Activated naive CD4-positive, alpha-beta T cell treated with anti-CD3 and anti-CD28 coated beads, Interleukin-2, amount 50 U/mL, for 24 hours (primary cell): Measurements from ENCODE around the gene LMTK3.
"Not testable (repeated sequence)": the region's sequence is repeated elsewhere in the genome, so short reads cannot be mapped to it uniquely, and the experiment has no call there.

Source experiments
- H3K27ac Mint-ChIP-seq: one replicate; pipeline ENCODE4 v1.8.0; 2021; ENCODE audit warnings: mild to moderate bottlenecking, mixed read lengths
- H3K27me3 Mint-ChIP-seq: one replicate; pipeline ENCODE4 v1.8.0; 2021; ENCODE audit warnings: mixed read lengths
- H3K36me3 Mint-ChIP-seq: one replicate; pipeline ENCODE4 v1.8.0; 2021; ENCODE audit warnings: mixed read lengths
- H3K4me1 Mint-ChIP-seq: one replicate; pipeline ENCODE4 v1.8.0; 2021; ENCODE audit warnings: mixed read lengths
- H3K4me3 Mint-ChIP-seq: one replicate; pipeline ENCODE4 v1.8.0; 2021; ENCODE audit warnings: mild to moderate bottlenecking, mixed read lengths
- H3K9me3 Mint-ChIP-seq: one replicate; pipeline ENCODE4 v1.8.0; 2021; ENCODE audit warnings: mixed read lengths

The LMTK3 gene

GRCh38 chr19:48487544-48487943 lies 24.1 kb downstream of the LMTK3 start:
- Mint-ChIP-seq H3K9me3 (no peaks in the 10 kb centered on the region), H3K36me3 (no peaks in the 10 kb centered on the region), H3K4me3 (no peak overlapping the region), H3K4me1 (peaks cover 23% of the 10 kb centered on the region), H3K27me3 (no peaks in the 10 kb centered on the region), H3K27ac (no peak overlapping the region)

- H3K36me3 Mint-ChIP-seq, H3K9me3 Mint-ChIP-seq, H3K27ac Mint-ChIP-seq, H3K4me3 Mint-ChIP-seq, H3K27me3 Mint-ChIP-seq: not testable (repeated sequence)
- H3K4me1 Mint-ChIP-seq: peaks cover 21% of the 10 kb centered on the region
These were observed 24.9 kb downstream of the LMTK3 start for GRCh38 chr19:48486706-48487105.

DNA sequence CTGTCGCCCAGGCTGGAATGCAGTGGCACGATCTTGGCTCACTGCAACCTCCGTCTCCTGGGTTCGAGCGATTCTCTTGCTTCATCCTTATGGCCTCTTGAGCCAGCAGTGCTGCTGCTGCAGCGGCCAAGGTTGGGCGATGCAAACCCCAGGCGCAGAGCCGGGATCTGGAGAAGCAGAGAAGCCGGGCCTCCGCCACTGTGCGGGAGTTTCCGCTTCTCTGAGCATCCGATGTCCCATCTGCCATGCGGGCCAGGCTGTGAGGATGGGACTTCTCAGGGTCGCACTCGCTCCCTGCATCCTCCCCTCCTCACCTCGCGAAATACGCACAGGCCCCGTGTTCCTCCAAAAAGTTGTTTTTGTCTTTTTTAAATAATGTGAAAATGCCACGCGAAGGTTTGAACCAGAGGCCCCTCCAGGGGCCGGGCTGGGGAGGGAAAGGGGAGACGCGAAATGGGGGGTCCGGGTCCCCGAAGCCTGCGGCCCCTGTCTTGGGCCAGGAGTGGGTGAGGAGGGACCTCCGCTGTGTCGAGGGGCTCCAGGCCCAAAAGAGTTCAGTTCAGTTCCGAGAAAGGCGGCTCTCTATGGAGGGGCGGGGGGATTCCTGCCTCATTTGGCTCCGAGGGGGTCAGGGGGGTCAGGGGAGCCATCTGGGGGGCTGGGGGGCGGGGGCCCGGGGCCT lies 26.6 kb downstream of the LMTK3 start:
- no peak overlapping the region for H3K27ac Mint-ChIP-seq
- H3K36me3 Mint-ChIP-seq: no peaks in the 10 kb centered on the region
- H3K9me3 Mint-ChIP-seq: no peaks in the 10 kb centered on the region
- no peaks in the 10 kb centered on the region for H3K27me3 Mint-ChIP-seq
- no peak overlapping the region for H3K4me3 Mint-ChIP-seq
- H3K4me1 Mint-ChIP-seq: peaks cover 25% of the 10 kb centered on the region

DNA sequence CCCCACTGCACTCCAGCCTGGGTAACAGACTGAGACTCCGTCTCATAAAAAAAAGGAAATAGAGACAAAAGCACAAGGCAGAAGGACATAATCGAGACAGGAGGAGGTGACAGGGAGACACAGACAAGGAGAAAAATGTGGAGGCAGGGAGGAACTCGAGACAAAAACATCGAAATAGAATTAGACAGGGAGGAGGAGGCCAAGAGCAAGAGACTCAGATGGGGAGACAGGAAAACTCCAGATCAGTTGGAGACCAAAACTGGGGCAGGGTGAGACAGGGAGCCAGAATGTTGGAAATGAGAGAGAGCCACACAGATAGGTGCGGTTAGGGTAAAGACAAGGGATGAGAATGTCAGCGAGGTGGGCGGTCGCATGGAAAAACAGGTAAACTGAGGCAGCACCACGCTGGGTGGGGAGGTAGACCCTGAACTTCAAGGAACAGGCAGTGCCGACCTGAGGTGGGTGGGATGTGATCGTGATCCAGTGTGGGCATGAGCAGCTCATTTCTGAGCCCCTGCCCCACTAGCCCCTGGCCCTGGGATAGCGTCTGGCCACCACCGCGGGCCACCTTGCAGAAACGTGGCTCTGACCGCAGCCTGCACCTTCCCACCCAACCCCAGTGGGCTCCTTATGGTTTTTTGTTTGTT lies 27.3 kb downstream of the LMTK3 start:
- Mint-ChIP-seq H3K36me3 (no peaks in the 10 kb centered on the region), H3K9me3 (no peaks in the 10 kb centered on the region), H3K4me1 (peaks cover 23% of the 10 kb centered on the region), H3K27ac (peak overlapping the region; percentile 66), H3K27me3 (no peaks in the 10 kb centered on the region), H3K4me3 (no peak overlapping the region)

- H3K9me3 Mint-ChIP-seq: no peaks in the 10 kb centered on the region
- H3K4me1 Mint-ChIP-seq: peaks cover 26% of the 10 kb centered on the region
- H3K36me3 Mint-ChIP-seq: no peaks in the 10 kb centered on the region
- H3K27ac Mint-ChIP-seq: no peak overlapping the region
- H3K27me3 Mint-ChIP-seq: no peaks in the 10 kb centered on the region
- no peak overlapping the region for H3K4me3 Mint-ChIP-seq
These were observed 28.3 kb downstream of the LMTK3 start for GRCh38 chr19:48483301-48483700.

DNA sequence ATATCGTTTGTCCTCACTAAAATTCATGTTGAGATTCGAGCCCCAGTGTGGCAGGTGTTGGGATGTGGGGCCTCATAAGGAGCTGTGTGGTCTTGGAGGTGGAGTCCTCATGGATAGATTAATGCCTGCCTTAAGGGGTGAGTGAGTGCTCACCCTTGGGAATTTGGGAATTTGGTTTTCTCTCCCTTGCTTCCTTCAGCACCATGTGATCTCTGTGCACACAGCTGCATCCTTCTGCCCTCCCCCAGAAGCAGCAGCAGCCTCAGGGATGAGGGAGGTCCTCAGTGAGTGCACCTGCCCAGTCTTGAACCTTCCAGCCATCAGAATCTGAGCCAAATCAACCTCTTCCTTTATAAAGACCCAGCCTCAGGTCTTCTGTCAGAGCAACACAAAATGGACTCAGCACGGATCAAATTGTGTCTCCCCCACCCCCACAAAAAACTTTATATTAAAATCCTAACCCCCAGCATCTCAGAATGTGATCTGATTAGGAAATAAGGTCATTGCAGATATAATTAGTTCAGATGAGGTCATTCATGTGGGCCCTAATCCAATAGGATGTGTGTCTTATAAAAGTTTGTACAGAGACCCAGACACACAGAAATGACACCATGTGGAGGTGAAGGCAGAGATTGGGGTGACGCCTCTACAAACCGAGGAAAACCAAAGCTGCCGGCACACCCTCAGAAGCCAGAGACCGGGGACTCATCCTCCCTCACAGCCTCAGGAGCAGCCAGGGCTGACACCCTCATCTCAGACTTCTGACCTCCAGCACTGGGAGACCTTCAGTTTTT lies 29.6 kb downstream of the LMTK3 start:
- Mint-ChIP-seq H3K4me3 (peak overlapping the region; percentile 39), H3K27me3 (no peaks in the 10 kb centered on the region), H3K9me3 (no peaks in the 10 kb centered on the region), H3K27ac (no peak overlapping the region), H3K36me3 (no peaks in the 10 kb centered on the region), H3K4me1 (peaks cover 26% of the 10 kb centered on the region)

- no peaks in the 10 kb centered on the region for H3K36me3 Mint-ChIP-seq
- peak overlapping the region; percentile 89 for H3K4me3 Mint-ChIP-seq
- peaks cover 26% of the 10 kb centered on the region for H3K4me1 Mint-ChIP-seq
- H3K9me3 Mint-ChIP-seq: no peaks in the 10 kb centered on the region
- H3K27me3 Mint-ChIP-seq: no peaks in the 10 kb centered on the region
- H3K27ac Mint-ChIP-seq: peak overlapping the region; percentile 84
These were observed 30.8 kb downstream of the LMTK3 start for GRCh38 chr19:48480558-48481500.

DNA sequence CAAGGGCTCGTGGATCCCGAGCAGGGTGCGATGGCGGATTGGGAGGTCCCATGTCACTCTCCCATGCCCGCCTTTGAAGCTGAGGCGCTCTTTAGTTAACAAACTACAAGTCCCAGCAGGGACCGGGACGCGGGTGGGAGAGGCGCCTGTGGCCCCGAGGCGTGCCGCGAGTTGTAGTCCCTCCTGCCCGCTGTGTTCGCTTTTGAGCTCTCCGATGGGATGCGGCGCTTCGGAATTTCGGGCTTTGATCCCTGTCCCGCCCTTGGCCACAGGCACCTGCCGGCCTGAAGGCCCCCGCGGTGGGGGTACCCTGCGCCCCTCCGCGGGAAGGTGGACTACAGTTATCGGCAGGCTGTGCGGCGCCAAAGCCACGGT lies 31.5 kb downstream of the LMTK3 start:
- Mint-ChIP-seq H3K27me3 (no peaks in the 10 kb centered on the region), H3K4me1 (peaks cover 26% of the 10 kb centered on the region), H3K4me3 (peak overlapping the region; percentile 89), H3K27ac (peak overlapping the region; percentile 80), H3K9me3 (no peaks in the 10 kb centered on the region), H3K36me3 (peaks cover 1% of the 10 kb centered on the region)

- Mint-ChIP-seq H3K27me3 (no peaks in the 10 kb centered on the region), H3K4me3 (peak overlapping the region; percentile 73), H3K36me3 (peaks cover 1% of the 10 kb centered on the region), H3K27ac (peak overlapping the region; percentile 69), H3K9me3 (no peaks in the 10 kb centered on the region), H3K4me1 (peaks cover 26% of the 10 kb centered on the region)
These were observed 31.9 kb downstream of the LMTK3 start for GRCh38 chr19:48479686-48480085.

DNA sequence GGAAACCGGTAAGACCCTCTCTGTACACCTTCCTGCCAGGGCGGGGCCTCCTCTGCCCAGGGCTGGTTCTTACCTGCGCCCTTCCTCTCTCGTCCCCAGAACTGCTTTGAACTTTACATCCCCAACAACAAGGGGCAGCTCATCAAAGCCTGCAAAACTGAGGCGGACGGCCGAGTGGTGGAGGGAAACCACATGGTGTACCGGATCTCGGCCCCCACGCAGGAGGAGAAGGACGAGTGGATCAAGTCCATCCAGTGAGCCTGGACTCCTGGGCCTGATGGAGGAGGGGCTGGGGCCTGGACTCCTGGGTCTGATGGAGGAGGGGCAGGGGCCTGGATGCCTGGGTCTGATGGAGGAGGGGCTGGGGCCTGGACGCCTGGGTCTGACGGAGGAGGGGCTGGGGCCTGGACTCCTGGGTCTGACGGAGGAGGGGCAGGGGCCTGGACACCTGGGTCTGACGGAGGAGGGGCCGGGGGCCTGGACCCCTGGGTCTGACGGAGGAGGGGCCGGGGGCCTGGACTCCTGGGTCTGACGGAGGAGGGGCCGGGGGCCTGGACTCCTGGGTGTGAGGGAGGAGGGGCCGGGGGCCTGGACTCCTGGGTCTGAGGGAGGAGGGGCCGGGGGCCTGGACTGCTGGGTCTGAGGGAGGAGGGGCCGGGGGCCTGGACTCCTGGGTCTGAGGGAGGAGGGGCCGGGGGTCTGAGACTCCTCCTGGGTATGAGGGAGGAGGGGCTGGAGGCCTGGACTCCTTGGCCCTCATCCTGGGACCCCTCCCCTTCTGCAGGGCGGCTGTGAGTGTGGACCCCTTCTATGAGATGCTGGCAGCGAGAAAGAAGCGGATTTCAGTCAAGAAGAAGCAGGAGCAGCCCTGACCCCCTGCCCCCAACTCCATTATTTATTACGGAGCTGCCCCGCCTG lies 33.0 kb downstream of the LMTK3 start:
- Mint-ChIP-seq H3K27me3 (no peaks in the 10 kb centered on the region), H3K4me3 (no peak overlapping the region), H3K4me1 (peaks cover 26% of the 10 kb centered on the region), H3K9me3 (no peaks in the 10 kb centered on the region), H3K27ac (no peak overlapping the region), H3K36me3 (peaks cover 1% of the 10 kb centered on the region)

- H3K36me3 Mint-ChIP-seq: peaks cover 1% of the 10 kb centered on the region
- H3K27ac Mint-ChIP-seq: no peak overlapping the region
- no peaks in the 10 kb centered on the region for H3K9me3 Mint-ChIP-seq
- no peak overlapping the region for H3K4me3 Mint-ChIP-seq
- no peaks in the 10 kb centered on the region for H3K27me3 Mint-ChIP-seq
- H3K4me1 Mint-ChIP-seq: peaks cover 30% of the 10 kb centered on the region
These were observed 33.8 kb downstream of the LMTK3 start for GRCh38 chr19:48477698-48478338.

DNA sequence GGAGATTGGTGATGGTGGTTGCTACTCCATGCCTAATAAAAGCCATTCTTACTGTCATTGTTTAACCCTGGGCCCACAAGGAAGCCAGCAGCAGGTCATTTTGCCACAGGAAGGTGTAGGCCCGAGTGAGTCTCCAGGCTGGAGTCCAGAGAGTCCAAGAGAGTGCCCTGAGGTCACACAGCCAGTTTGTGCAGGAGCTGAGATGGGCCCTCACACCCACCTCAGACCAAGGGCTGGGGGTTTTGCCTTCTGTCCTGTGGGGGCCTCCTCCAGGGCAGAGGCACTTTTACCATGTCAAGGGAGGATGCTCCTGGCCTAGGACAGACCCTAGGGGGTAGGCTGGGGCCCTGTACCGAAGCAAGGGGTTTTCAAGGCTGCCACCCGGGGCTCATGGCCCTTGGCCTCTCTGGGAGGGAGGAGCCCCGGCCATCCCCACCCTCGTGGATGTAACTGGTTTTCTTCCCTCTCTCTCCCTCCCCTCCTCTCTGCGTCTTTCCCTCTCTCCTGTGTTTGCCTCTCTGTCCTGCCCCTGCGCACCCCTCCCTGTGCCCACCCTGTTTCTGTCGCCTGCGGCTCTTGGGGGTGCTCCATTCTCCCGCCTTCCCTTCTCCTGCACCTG lies 34.5 kb downstream of the LMTK3 start:
- peaks cover 1% of the 10 kb centered on the region for H3K36me3 Mint-ChIP-seq
- H3K27me3 Mint-ChIP-seq: no peaks in the 10 kb centered on the region
- H3K4me1 Mint-ChIP-seq: peaks cover 31% of the 10 kb centered on the region
- no peaks in the 10 kb centered on the region for H3K9me3 Mint-ChIP-seq
- H3K27ac Mint-ChIP-seq: no peak overlapping the region
- H3K4me3 Mint-ChIP-seq: no peak overlapping the region

DNA sequence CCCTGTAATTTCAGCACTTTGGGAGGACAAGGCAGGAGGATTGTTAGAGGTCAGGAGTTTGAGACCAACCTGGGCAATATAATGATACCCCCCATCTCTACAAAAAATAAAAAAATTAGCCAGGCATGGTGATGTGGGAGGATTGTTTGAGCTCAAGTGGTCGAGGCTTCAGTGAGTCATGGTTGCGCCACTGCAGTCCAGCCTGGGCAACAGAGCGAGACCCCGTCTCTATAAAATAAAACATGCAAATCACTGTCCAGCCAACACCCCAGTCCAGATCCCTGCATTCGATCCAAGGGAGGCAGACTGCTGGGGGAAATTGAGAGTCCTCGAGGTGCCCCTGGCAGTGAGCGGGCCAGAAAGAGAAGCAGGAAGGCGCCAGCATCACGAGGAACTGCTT lies 35.5 kb downstream of the LMTK3 start:
- Mint-ChIP-seq H3K4me1 (peaks cover 21% of the 10 kb centered on the region), H3K36me3 (peaks cover 1% of the 10 kb centered on the region), H3K27ac (no peak overlapping the region), H3K9me3 (no peaks in the 10 kb centered on the region), H3K4me3 (no peak overlapping the region), H3K27me3 (no peaks in the 10 kb centered on the region)
